ENCODE data around the gene HRAS.

Gene HRAS

GRCh38 chr11:573146-573759 lies 37.9 kb upstream of the HRAS start:
- H3K4me3 ChIP-seq (ENCODE audit: low read length), result no peak overlapping the region
- no peak for TF ChIP-seq CTCF (conservative IDR thresholded peaks at IDR 0.05; ENCODE audit: low read length)
- DNase-seq (ENCODE audit: low read depth), result no peak

- no peak for DNase-seq (ENCODE audit: low read depth)
- no peak for TF ChIP-seq CTCF (conservative IDR thresholded peaks at IDR 0.05; ENCODE audit: low read length)
- H3K4me3 ChIP-seq (ENCODE audit: low read length), result no peak overlapping the region
These were observed 36.4 kb upstream of the HRAS start for GRCh38 chr11:571802-572185.

GRCh38 chr11:569158-569885 lies 33.9 kb upstream of the HRAS start:
- H3K4me3 ChIP-seq (ENCODE audit: low read length), result peak overlapping the region; percentile 72
- peak; percentile 21 for DNase-seq (ENCODE audit: low read depth)
- TF ChIP-seq CTCF (conservative IDR thresholded peaks at IDR 0.05; ENCODE audit: low read length), result no peak

- peak overlapping the region; percentile 81 for H3K4me3 ChIP-seq (ENCODE audit: low read length)
- no peak for TF ChIP-seq CTCF (conservative IDR thresholded peaks at IDR 0.05; ENCODE audit: low read length)
- DNase-seq (ENCODE audit: low read depth), result peak; percentile 94
These were observed 33.2 kb upstream of the HRAS start for GRCh38 chr11:568306-569157.

GRCh38 chr11:567629-568292 lies 32.4 kb upstream of the HRAS start:
- no peak for TF ChIP-seq CTCF (conservative IDR thresholded peaks at IDR 0.05; ENCODE audit: low read length)
- H3K4me3 ChIP-seq (ENCODE audit: low read length), result peak overlapping the region; percentile 81
- DNase-seq (ENCODE audit: low read depth), result no peak

GRCh38 chr11:567011-567628 lies 31.7 kb upstream of the HRAS start:
- no peak for TF ChIP-seq CTCF (conservative IDR thresholded peaks at IDR 0.05; ENCODE audit: low read length)
- no peak for DNase-seq (ENCODE audit: low read depth)
- peak overlapping the region; percentile 81 for H3K4me3 ChIP-seq (ENCODE audit: low read length)
